K562 (cell line): ENCODE measurements around the gene SHROOM3. TPM values are rescaled to one million over a fixed set of nuclear protein-coding genes. Genes with fewer than 3 reads are reported as not detected.

ENCODE experiments used
- ATAC-seq: fragments of 200-7000 bp; cut with Tn5 transposase; 3 replicates; pipeline ENCODE4 v1.9.1; 2020; ENCODE audit warnings: moderate library complexity
- BruUV-seq: library from RNA; stranded (reverse); fragments of 400-500 nt; replicated peaks from 2 replicates; lab custom pipeline; 2021; lab: Mats Ljungman, UMichigan
- CTCF ChIA-PET: fragments of 300-600 bp; formaldehyde crosslinking; extraction: SDS; loops from one replicate; lab custom pipeline; 2021; ENCODE audit warnings: low intra/inter-chr PET ratio; lab: Yijun Ruan, JAX
- POLR2A ChIA-PET: fragments of 300-600, 350-650 bp; sonication (Branson Sonifier 250); formaldehyde crosslinking; extraction: SDS; loops from one replicate; lab custom pipeline; 2021; ENCODE audit warnings: antibody characterized with exemption, inconsistent platforms; lab: Yijun Ruan, JAX
- DNase-seq, 4 experiments: peaks; one replicate each; pipeline versions ENCODE4 v3.0.0 to v3.0.0-alpha.2; 2011 to 2018; ENCODE audit warnings: low spot score in 3 of 4, mixed read lengths in 3 of 4; ENCODE audit errors: extremely low read depth in 1 of 4
- FAIRE-seq: peaks from 2 replicates; lab custom pipeline; 2011; peaks lifted over from hg19 to GRCh38; lab: Jason Lieb, UNC
- H2AFZ ChIP-seq: 2 replicates; pipeline ENCODE4 v1.6.0; 2011; ENCODE audit warnings: low read depth, low read length, control low read depth, inconsistent platforms
- H3K27ac ChIP-seq: fragments of 200-600 bp; 3 replicates; pipeline ENCODE4 v1.8.0; 2011; ENCODE audit warnings: low read depth, mild to moderate bottlenecking, control low read depth, inconsistent platforms, low read length, moderate library complexity, mixed read lengths; ENCODE audit errors: extremely low read depth
- H3K27me3 ChIP-seq, 2 experiments: fragments of 300-600 bp in 1 of 2; 2 replicates in 1 of 2; 3 replicates in 1 of 2; pipeline versions ENCODE4 v1.6.0 to v1.8.0; 2011; ENCODE audit warnings: inconsistent platforms in 2 of 2, low read length in 2 of 2, mild to moderate bottlenecking in 1 of 2, mixed read lengths in 1 of 2, moderate library complexity in 1 of 2; ENCODE audit not compliant: control insufficient read depth in 2 of 2, insufficient read depth in 2 of 2
- H3K36me3 ChIP-seq: fragments of 300-600 bp; 3 replicates; pipeline ENCODE4 v1.8.0; 2011; ENCODE audit warnings: mild to moderate bottlenecking, low read length, inconsistent platforms; ENCODE audit not compliant: control insufficient read depth, insufficient read depth
- H3K4me1 ChIP-seq, 2 experiments: fragments of 200-600 bp in 1 of 2; replicated peaks in 1 of 2; 2 replicates in 1 of 2; 3 replicates in 1 of 2; pipeline versions ENCODE4 v1.5.1 to v1.8.0; 2011; ENCODE audit warnings: inconsistent platforms in 2 of 2, low read length in 2 of 2, mild to moderate bottlenecking in 1 of 2, mixed read lengths in 1 of 2, moderate library complexity in 1 of 2; ENCODE audit not compliant: control insufficient read depth in 2 of 2, insufficient read depth in 2 of 2
- H3K4me2 ChIP-seq: 2 replicates; pipeline ENCODE4 v1.6.1; 2011; ENCODE audit warnings: low read length, control low read depth, inconsistent platforms, mixed read lengths; ENCODE audit not compliant: insufficient read depth
- H3K4me3 ChIP-seq: fragments of 200-600 bp; sonication (generic), shearing (Covaris generic); 2 replicates; pipeline ENCODE4 v1.5.1; 2016; ENCODE audit warnings: control low read depth, inconsistent platforms
- H3K79me2 ChIP-seq: fragments of 200-600 bp; 3 replicates; pipeline ENCODE4 v1.8.0; 2011; ENCODE audit warnings: low read length, inconsistent platforms; ENCODE audit not compliant: control insufficient read depth, insufficient read depth
- H3K9ac ChIP-seq, 2 experiments: 2 replicates each; pipeline versions ENCODE4 v1.6.0 to v1.6.1; 2011; ENCODE audit warnings: low read depth in 2 of 2, low read length in 2 of 2, control low read depth in 1 of 2, inconsistent platforms in 1 of 2, mild to moderate bottlenecking in 1 of 2, mixed read lengths in 1 of 2; ENCODE audit not compliant: insufficient read depth in 1 of 2
- H3K9me1 ChIP-seq: one replicate; pipeline ENCODE4 v1.6.0; 2011; ENCODE audit warnings: inconsistent platforms, mild to moderate bottlenecking, low read length, moderate library complexity; ENCODE audit not compliant: control insufficient read depth, insufficient read depth
- H3K9me3 ChIP-seq: replicated peaks from 2 replicates; pipeline ENCODE4 v1.5.1; 2011; ENCODE audit warnings: low read depth, low read length, inconsistent platforms; ENCODE audit not compliant: control insufficient read depth, insufficient read depth
- H4K20me1 ChIP-seq: replicated peaks from 2 replicates; pipeline ENCODE4 v1.6.1; 2011; ENCODE audit warnings: low read length, inconsistent platforms, mixed read lengths; ENCODE audit not compliant: control insufficient read depth, insufficient read depth
- BCOR ChIP-seq: fragments of 450-650 bp; IDR thresholded peaks from 2 replicates; pipeline ENCODE4 v1.6.1; 2016
- NFIC ChIP-seq: fragments of 450-650 bp; IDR thresholded peaks from 2 replicates; pipeline ENCODE4 v1.6.1; 2017; ENCODE audit warnings: mild to moderate bottlenecking, inconsistent platforms
- ZMIZ1 ChIP-seq, 2 experiments: fragments of 150-350 bp in 1 of 2; IDR thresholded peaks; 2 replicates each; pipeline ENCODE4 v1.6.1; 2012 to 2016; ENCODE audit warnings: low read depth in 2 of 2, low read length in 2 of 2, mild to moderate bottlenecking in 1 of 2, moderate library complexity in 1 of 2
- WGBS: fragments of 100-300 bp; shearing (Covaris generic); methylation state at CpG from one replicate; pipeline ENCODE4 v1.1.6; 2016; ENCODE audit warnings: low coverage, mixed read lengths; ENCODE audit not compliant: insufficient coverage; ENCODE audit errors: missing lambda C conversion rate; 5-methylcytosine and 5-hydroxymethylcytosine counted together
- in situ Hi-C: fragments of 300-500 bp; cut with MboI; formaldehyde crosslinking; loops from 4 replicates; pipeline ENCODE4 v1.15.0; 2018; ENCODE audit warnings: inconsistent platforms, mixed read lengths
- intact Hi-C: fragments of 100-400 bp; cut with micrococcal nuclease; formaldehyde crosslinking; loops from 2 replicates; pipeline ENCODE4 v1.14.2; 2022
- polyA plus RNA-seq, 8 experiments: library from polyadenylated mRNA; depleted of rRNA in 4 of 8; stranded (reverse) in 5 of 8; unstranded in 3 of 8; fragments of >200 nt; fragmentation: Nextera tagmentation in 2 of 8; fragmentation: Illumina TruSeq in 1 of 8; extraction: Ambion mirVana in 2 of 8; extraction: Trizol in 1 of 8; gene quantifications; 2 replicates each; pipeline versions ENCODE4 v1.2.1 to v1.2.3, GENCODE V29; 2011 to 2014; ENCODE audit warnings: inconsistent platforms in 1 of 8, missing spikeins in 1 of 8
- total RNA-seq, 7 experiments: library from RNA; depleted of rRNA in 6 of 7; stranded (reverse); fragments of >200 nt in 6 of 7; fragmentation: Illumina TruSeq in 2 of 7; extraction: Trizol in 2 of 7; gene quantifications; 2 replicates each; pipeline versions ENCODE4 v1.2.1 to v1.2.3, GENCODE V29; 2011 to 2021; ENCODE audit warnings: low replicate concordance in 1 of 7

Gene SHROOM3
- total and polyA plus RNA-seq, 9 of the 15 experiments (the other 6 are each of a cell fraction or from before 2014, with no cell fraction given) = 0.01 to 0.07 TPM; not detected in 7

DNA sequence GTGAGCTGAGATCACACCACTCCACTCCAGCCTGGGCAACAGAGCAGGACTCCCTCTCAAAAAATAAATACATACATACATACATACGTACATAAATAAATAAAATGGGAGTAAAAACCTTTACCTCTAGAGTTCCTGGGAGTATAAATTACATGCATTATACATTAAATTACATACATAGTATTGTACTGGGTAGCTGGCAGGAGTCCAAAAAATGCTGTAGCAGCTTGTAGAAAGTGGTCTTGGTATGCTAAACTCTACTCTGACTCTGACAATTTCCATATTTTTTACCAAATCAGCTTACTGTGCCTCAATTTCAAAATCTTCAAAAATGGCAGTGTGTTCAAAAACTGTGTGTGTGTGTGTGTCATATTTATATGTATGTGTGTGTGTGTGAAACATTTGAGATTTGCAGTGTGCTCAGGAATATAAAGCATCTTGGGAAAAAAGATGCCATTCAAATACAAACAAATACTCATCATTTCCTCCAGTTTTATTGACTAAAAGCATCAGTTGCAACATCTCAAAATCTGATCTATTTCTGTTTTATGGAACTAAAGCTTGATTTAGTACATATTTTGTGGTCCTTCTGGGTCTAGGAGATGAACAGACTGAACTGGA lies 171.7 kb downstream of the SHROOM3 start:
- FAIRE-seq = no peak
- POLR2A ChIA-PET = no interaction called here
- no peaks in the 10 kb centered on the region for H3K79me2 ChIP-seq
- BruUV-seq = no TSS peak
- no peaks in the 10 kb centered on the region for H3K36me3 ChIP-seq
- WGBS = 5% methylated on average over 1 of the region's 1 CpG
- H3K4me2 ChIP-seq = no peak overlapping the region
- TF ChIP-seq BCOR (no peak), ZMIZ1 (IDR thresholded peaks at IDR 0.05; ENCODE audit: low read depth in 2 of 2, low read length in 2 of 2) (no peak), NFIC (peak; percentile 67)
- no peaks in the 10 kb centered on the region for H3K27me3 ChIP-seq
- no peaks in the 10 kb centered on the region for H4K20me1 ChIP-seq
- no peak overlapping the region for H3K4me3 ChIP-seq
- no peak overlapping the region for H2AFZ ChIP-seq
- ATAC-seq = no peak
- peaks cover 0 to 2% of the 10 kb centered on the region in 2 experiments; a peak in 1 of 5 replicates for H3K4me1 ChIP-seq
- no peak overlapping the region for H3K9ac ChIP-seq
- intact Hi-C loops = no loop called here
- CTCF ChIA-PET = no interaction called here
- no peaks in the 10 kb centered on the region for H3K9me1 ChIP-seq
- no peaks in the 10 kb centered on the region for H3K9me3 ChIP-seq
- no peak overlapping the region for H3K27ac ChIP-seq
- in situ Hi-C loops = no loop called here
- no peak for DNase-seq
